Activated T-cell treated with anti-CD3 and anti-CD28 coated beads, Interleukin-2, amount 50 U/mL, for 4 hours (primary cell): ENCODE measurements around the gene CHCT1. TPM values are rescaled to one million over a fixed set of nuclear protein-coding genes. Genes with fewer than 3 reads are reported as not detected.
A peak's percentile ranks its signal among the peaks of the same experiment; 100 is the strongest.

Source experiments
- ATAC-seq, 2 donors: fragments of 200-7000 bp; cut with Tn5 transposase; one replicate each; pipeline ENCODE4 v1.10.0; 2021
- DNase-seq: peaks from one replicate; pipeline ENCODE4 v3.0.0-alpha.2; 2020
- H3K27me3 Mint-ChIP-seq: one replicate; pipeline ENCODE4 v1.8.0; 2021; ENCODE audit warnings: low read depth, mixed read lengths
- H3K36me3 Mint-ChIP-seq: one replicate; pipeline ENCODE4 v1.8.0; 2022; ENCODE audit warnings: mixed read lengths; ENCODE audit not compliant: insufficient read depth
- H3K4me1 Mint-ChIP-seq: one replicate; pipeline ENCODE4 v1.8.0; 2021; ENCODE audit warnings: low read depth, mixed read lengths
- H3K4me3 Mint-ChIP-seq: one replicate; pipeline ENCODE4 v1.8.0; 2021; ENCODE audit warnings: mild to moderate bottlenecking, moderate library complexity, mixed read lengths
- H3K9me3 Mint-ChIP-seq: one replicate; pipeline ENCODE4 v1.8.0; 2021; ENCODE audit warnings: mixed read lengths
- total RNA-seq, 3 donors: library from RNA; stranded (reverse); gene quantifications; one replicate each; pipeline ENCODE4 v1.2.1, GENCODE V29; 2021

CHCT1 gene
- total RNA-seq, 3 donors from 2014 or later = 0.21 TPM; not detected in 2

GRCh38 chr17:60392042-60392844 lies 30.0 kb upstream of the CHCT1 start, which contains the start of gene USP32:
Gene USP32 (minus strand): TSS chr17:60392133. CDS start chr17:60391939, 194 bp downstream.
- DNase-seq (peak; percentile 98), ATAC-seq (peak; percentile 94 to 95)
- no peaks in the 10 kb centered on the region for H3K9me3 Mint-ChIP-seq
- peaks cover 40% of the 10 kb centered on the region for H3K4me1 Mint-ChIP-seq
- peak within 1 kb of the TSS; percentile 97 for H3K4me3 Mint-ChIP-seq
- no peaks in the 10 kb centered on the region for H3K27me3 Mint-ChIP-seq
- no peaks in the 10 kb centered on the region for H3K36me3 Mint-ChIP-seq

GRCh38 chr17:60392845-60393702 lies 29.2 kb upstream of the CHCT1 start:
- DNase-seq (no peak), ATAC-seq (no peak)
- H3K4me3 Mint-ChIP-seq = peak overlapping the region; percentile 97
- H3K4me1 Mint-ChIP-seq = peaks cover 45% of the 10 kb centered on the region
- H3K36me3 Mint-ChIP-seq = no peaks in the 10 kb centered on the region
- no peaks in the 10 kb centered on the region for H3K9me3 Mint-ChIP-seq
- no peaks in the 10 kb centered on the region for H3K27me3 Mint-ChIP-seq

GRCh38 chr17:60393840-60394723 lies 28.2 kb upstream of the CHCT1 start:
- H3K4me3 Mint-ChIP-seq = no peak overlapping the region

GRCh38 chr17:60395508-60396065 lies 26.7 kb upstream of the CHCT1 start:
- no peak overlapping the region for H3K4me3 Mint-ChIP-seq
- H3K9me3 Mint-ChIP-seq = no peaks in the 10 kb centered on the region
- no peaks in the 10 kb centered on the region for H3K27me3 Mint-ChIP-seq
- ATAC-seq (no peak), DNase-seq (no peak)
- peaks cover 32% of the 10 kb centered on the region for H3K4me1 Mint-ChIP-seq
- H3K36me3 Mint-ChIP-seq = no peaks in the 10 kb centered on the region

More at GRCh38 chr17:60393840-60394723, 28.2 kb upstream of the CHCT1 start:
- Mint-ChIP-seq H3K9me3 (no peaks in the 10 kb centered on the region), H3K4me1 (peaks cover 41% of the 10 kb centered on the region), H3K36me3 (no peaks in the 10 kb centered on the region), H3K27me3 (no peaks in the 10 kb centered on the region)
- ATAC-seq = no peak
- DNase-seq = no peak

- Mint-ChIP-seq H3K4me3 (no peak overlapping the region), H3K4me1 (peaks cover 25% of the 10 kb centered on the region), H3K9me3 (no peaks in the 10 kb centered on the region), H3K36me3 (no peaks in the 10 kb centered on the region), H3K27me3 (no peaks in the 10 kb centered on the region)
- ATAC-seq (no peak), DNase-seq (no peak)
Measured at GRCh38 chr17:60396412-60396811, 25.9 kb upstream of the CHCT1 start.

- Mint-ChIP-seq H3K4me3 (no peak overlapping the region), H3K27me3 (no peaks in the 10 kb centered on the region), H3K36me3 (no peaks in the 10 kb centered on the region), H3K9me3 (no peaks in the 10 kb centered on the region), H3K4me1 (peaks cover 17% of the 10 kb centered on the region)
- DNase-seq (no peak), ATAC-seq (no peak)
Measured at GRCh38 chr17:60398227-60398959, 23.9 kb upstream of the CHCT1 start.

GRCh38 chr17:60401819-60402218 lies 20.5 kb upstream of the CHCT1 start:
- Mint-ChIP-seq H3K9me3 (no peaks in the 10 kb centered on the region), H3K4me3 (no peak overlapping the region), H3K27me3 (no peaks in the 10 kb centered on the region), H3K4me1 (peaks cover 11% of the 10 kb centered on the region), H3K36me3 (no peaks in the 10 kb centered on the region)
- DNase-seq (no peak), ATAC-seq (no peak)

GRCh38 chr17:60403523-60403810 lies 18.8 kb upstream of the CHCT1 start:
- Mint-ChIP-seq H3K27me3 (peaks cover 2% of the 10 kb centered on the region), H3K4me3 (no peak overlapping the region), H3K4me1 (peaks cover 2% of the 10 kb centered on the region), H3K9me3 (no peaks in the 10 kb centered on the region), H3K36me3 (no peaks in the 10 kb centered on the region)
- DNase-seq = no peak
- ATAC-seq = no peak

- ATAC-seq (no peak), DNase-seq (no peak)
- Mint-ChIP-seq H3K36me3 (no peaks in the 10 kb centered on the region), H3K4me3 (no peak overlapping the region), H3K9me3 (no peaks in the 10 kb centered on the region), H3K27me3 (peaks cover 4% of the 10 kb centered on the region), H3K4me1 (no peaks in the 10 kb centered on the region)
Measured at GRCh38 chr17:60403962-60404361, 18.3 kb upstream of the CHCT1 start.

GRCh38 chr17:60406887-60407286 lies 15.4 kb upstream of the CHCT1 start:
- Mint-ChIP-seq H3K4me3 (no peak overlapping the region), H3K4me1 (no peaks in the 10 kb centered on the region), H3K36me3 (no peaks in the 10 kb centered on the region), H3K27me3 (peaks cover 4% of the 10 kb centered on the region), H3K9me3 (no peaks in the 10 kb centered on the region)
- no peak for DNase-seq
- no peak for ATAC-seq

- no peaks in the 10 kb centered on the region for H3K9me3 Mint-ChIP-seq
- H3K36me3 Mint-ChIP-seq = no peaks in the 10 kb centered on the region
- H3K4me3 Mint-ChIP-seq = no peak overlapping the region
- H3K27me3 Mint-ChIP-seq = peaks cover 4% of the 10 kb centered on the region
- H3K4me1 Mint-ChIP-seq = no peaks in the 10 kb centered on the region
- ATAC-seq (no peak), DNase-seq (no peak)
Measured at GRCh38 chr17:60410001-60410400, 12.3 kb upstream of the CHCT1 start.

- H3K27me3 Mint-ChIP-seq = peaks cover 4% of the 10 kb centered on the region
Measured at GRCh38 chr17:60412701-60413100, 9.6 kb upstream of the CHCT1 start.

GRCh38 chr17:60415146-60415545 lies 7.1 kb upstream of the CHCT1 start:
- H3K4me3 Mint-ChIP-seq = no peak overlapping the region
- H3K9me3 Mint-ChIP-seq = no peaks in the 10 kb centered on the region
- no peaks in the 10 kb centered on the region for H3K27me3 Mint-ChIP-seq
- DNase-seq (no peak), ATAC-seq (no peak)
- no peaks in the 10 kb centered on the region for H3K36me3 Mint-ChIP-seq
- peaks cover 1% of the 10 kb centered on the region for H3K4me1 Mint-ChIP-seq

More at GRCh38 chr17:60412701-60413100, 9.6 kb upstream of the CHCT1 start:
- no peaks in the 10 kb centered on the region for H3K4me1 Mint-ChIP-seq
- no peak overlapping the region for H3K4me3 Mint-ChIP-seq
- ATAC-seq = no peak
- no peaks in the 10 kb centered on the region for H3K9me3 Mint-ChIP-seq
- H3K36me3 Mint-ChIP-seq = no peaks in the 10 kb centered on the region
- no peak for DNase-seq
